ENCODE data around the gene ZBTB20.

DNA sequence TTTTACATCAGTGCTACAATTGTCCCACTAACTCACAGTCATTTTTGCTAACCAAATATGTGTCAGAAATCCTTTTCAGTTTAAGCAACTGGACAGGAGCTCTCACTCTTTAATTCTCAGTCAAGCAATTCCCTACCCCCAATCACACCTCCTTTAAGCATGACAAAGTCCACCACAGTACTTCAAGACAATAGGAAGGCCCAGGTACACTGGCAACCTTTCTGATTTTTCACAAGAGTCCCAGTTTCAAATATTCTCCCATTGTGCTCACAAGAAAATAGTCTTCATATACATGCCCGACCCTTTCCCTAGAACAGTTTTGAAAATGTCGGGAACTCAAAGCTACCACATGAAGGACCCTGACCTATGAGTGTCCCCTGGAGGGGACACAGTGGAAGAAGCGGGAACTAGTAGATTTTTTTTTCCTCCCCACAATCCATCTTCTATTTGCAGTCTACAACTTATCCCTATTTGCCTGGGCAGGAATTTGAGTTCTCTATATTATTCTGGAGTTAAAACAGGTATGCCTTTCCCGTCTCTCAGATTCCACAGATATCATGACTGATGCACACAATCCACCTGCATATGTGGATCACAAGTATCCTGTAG lies 439.7 kb downstream of the ZBTB20 start:
- TF ChIP-seq, protein P1, sequence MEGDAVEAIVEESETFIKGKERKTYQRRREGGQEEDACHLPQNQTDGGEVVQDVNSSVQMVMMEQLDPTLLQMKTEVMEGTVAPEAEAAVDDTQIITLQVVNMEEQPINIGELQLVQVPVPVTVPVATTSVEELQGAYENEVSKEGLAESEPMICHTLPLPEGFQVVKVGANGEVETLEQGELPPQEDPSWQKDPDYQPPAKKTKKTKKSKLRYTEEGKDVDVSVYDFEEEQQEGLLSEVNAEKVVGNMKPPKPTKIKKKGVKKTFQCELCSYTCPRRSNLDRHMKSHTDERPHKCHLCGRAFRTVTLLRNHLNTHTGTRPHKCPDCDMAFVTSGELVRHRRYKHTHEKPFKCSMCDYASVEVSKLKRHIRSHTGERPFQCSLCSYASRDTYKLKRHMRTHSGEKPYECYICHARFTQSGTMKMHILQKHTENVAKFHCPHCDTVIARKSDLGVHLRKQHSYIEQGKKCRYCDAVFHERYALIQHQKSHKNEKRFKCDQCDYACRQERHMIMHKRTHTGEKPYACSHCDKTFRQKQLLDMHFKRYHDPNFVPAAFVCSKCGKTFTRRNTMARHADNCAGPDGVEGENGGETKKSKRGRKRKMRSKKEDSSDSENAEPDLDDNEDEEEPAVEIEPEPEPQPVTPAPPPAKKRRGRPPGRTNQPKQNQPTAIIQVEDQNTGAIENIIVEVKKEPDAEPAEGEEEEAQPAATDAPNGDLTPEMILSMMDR (IDR thresholded peaks at IDR 0.05), result no peak
- TF ChIP-seq POLR2A (IDR thresholded peaks at IDR 0.05), result no peak

Data from thyroid gland (tissue), 4 donors.